Epithelial cell of esophagus (primary cell): ENCODE measurements around the gene GRIN1.

Experiments
- DNase-seq: peaks from one replicate; pipeline ENCODE4 v3.0.0; 2010; ENCODE audit warnings: low read depth
- H3K4me3 ChIP-seq: 2 replicates; pipeline ENCODE4 v1.5.1; 2011; ENCODE audit warnings: mild to moderate bottlenecking, low read length, control low read depth
- CTCF ChIP-seq: IDR thresholded peaks from 2 replicates; pipeline ENCODE4 v1.5.1; 2011; ENCODE audit warnings: low read depth, mild to moderate bottlenecking, low read length, control low read depth, inconsistent platforms; ENCODE audit not compliant: insufficient read depth; ENCODE audit errors: missing control alignments

Gene GRIN1

GRCh38 chr9:137109250-137110146 lies 29.5 kb upstream of the GRIN1 start:
- DNase-seq: no peak
- no peak for TF ChIP-seq CTCF
- no peak overlapping the region for H3K4me3 ChIP-seq

- no peak overlapping the region for H3K4me3 ChIP-seq
- TF ChIP-seq CTCF: no peak
Measured at GRCh38 chr9:137110147-137110910, 28.6 kb upstream of the GRIN1 start.

GRCh38 chr9:137110911-137111787 lies 27.8 kb upstream of the GRIN1 start:
- TF ChIP-seq CTCF: no peak
- no peak for DNase-seq
- H3K4me3 ChIP-seq: no peak overlapping the region

More at GRCh38 chr9:137110147-137110910, 28.6 kb upstream of the GRIN1 start:
- DNase-seq: no peak

GRCh38 chr9:137111788-137112563 lies 27.0 kb upstream of the GRIN1 start:
- TF ChIP-seq CTCF: no peak
- no peak overlapping the region for H3K4me3 ChIP-seq
- DNase-seq: no peak

- DNase-seq: no peak
- no peak for TF ChIP-seq CTCF
- H3K4me3 ChIP-seq: no peak overlapping the region
Measured at GRCh38 chr9:137112564-137113384, 26.2 kb upstream of the GRIN1 start.
